ENCODE data around the gene ERVW-1.
"Not testable (repeated sequence)": the region's sequence is repeated elsewhere in the genome, so short reads cannot be mapped to it uniquely, and the experiment has no call there.

Gene ERVW-1

GRCh38 chr7:92468589-92468988 is 9.2 kb downstream of the ERVW-1 start:
- DNase-seq: not testable (repeated sequence)

GRCh38 chr7:92466682-92467081 is 11.1 kb downstream of the ERVW-1 start:
- no peak for DNase-seq

- no peak for DNase-seq
Measured at GRCh38 chr7:92464515-92464914, 13.2 kb downstream of the ERVW-1 start.

- DNase-seq: no peak
Measured at GRCh38 chr7:92462560-92462959, 15.2 kb downstream of the ERVW-1 start.

GRCh38 chr7:92461027-92462003 is 16.4 kb downstream of the ERVW-1 start:
- DNase-seq: peak; percentile 32 to 44 (median 35)

- DNase-seq: no peak
Measured at GRCh38 chr7:92460510-92460909, 17.2 kb downstream of the ERVW-1 start.

GRCh38 chr7:92460109-92460508 is 17.6 kb downstream of the ERVW-1 start:
- no peak for DNase-seq

GRCh38 chr7:92456236-92456635 is 21.5 kb downstream of the ERVW-1 start:
- no peak for DNase-seq

GRCh38 chr7:92451645-92452044 is 26.1 kb downstream of the ERVW-1 start:
- no peak for DNase-seq

- peak; percentile 72 to 75 (median 72) for DNase-seq
Measured at GRCh38 chr7:92448205-92448747, 29.5 kb downstream of the ERVW-1 start.

GRCh38 chr7:92447345-92448204 is 30.2 kb downstream of the ERVW-1 start, which contains the start of gene GATAD1:
GATAD1 (plus strand) TSS chr7:92447482; CDS start chr7:92447730, 248 bp downstream.
- DNase-seq: peak; percentile 92 to 96 (median 94)

- DNase-seq: no peak
Measured at GRCh38 chr7:92446869-92447344, 30.8 kb downstream of the ERVW-1 start.

- not testable (repeated sequence) for DNase-seq
Measured at GRCh38 chr7:92442720-92443119, 35.0 kb downstream of the ERVW-1 start.

- no peak for DNase-seq
Measured at GRCh38 chr7:92437956-92438491, 39.7 kb downstream of the ERVW-1 start.

- DNase-seq: peak; percentile 20 to 29 (median 22)
Measured at GRCh38 chr7:92436612-92437445, 40.9 kb downstream of the ERVW-1 start.

- DNase-seq: no peak
Measured at GRCh38 chr7:92435542-92435941, 42.2 kb downstream of the ERVW-1 start.

- DNase-seq: no peak
Measured at GRCh38 chr7:92433019-92433418, 44.7 kb downstream of the ERVW-1 start.

GRCh38 chr7:92432299-92432946 is 45.3 kb downstream of the ERVW-1 start:
- no peak for DNase-seq

GRCh38 chr7:92427193-92427592 is 50.6 kb downstream of the ERVW-1 start:
- DNase-seq: no peak

GRCh38 chr7:92425311-92425947 is 52.3 kb downstream of the ERVW-1 start:
- DNase-seq: peak in 2 of 3 donors; percentile 13 to 48
